H1 (cell line): ENCODE measurements around the gene ARHGAP22. TPM values are rescaled to one million over a fixed set of nuclear protein-coding genes. Genes with fewer than 3 reads are reported as not detected.
A peak's percentile ranks its signal among the peaks of the same experiment; 100 is the strongest.

ENCODE experiments used
- ATF2 ChIP-seq: IDR thresholded peaks from 2 replicates; pipeline ENCODE4 v1.6.1; 2012; ENCODE audit warnings: low read length, inconsistent platforms
- BRCA1 ChIP-seq: IDR thresholded peaks from 2 replicates; pipeline ENCODE4 v1.6.1; 2012; ENCODE audit warnings: low read depth, low read length, improper control_type of control experiment
- E2F6 ChIP-seq: IDR thresholded peaks from 2 replicates; pipeline ENCODE4 v1.6.1; 2012; ENCODE audit warnings: inconsistent platforms
- EP300 ChIP-seq, 2 experiments: IDR thresholded peaks; 1 replicate in 1 of 2; 2 replicates in 1 of 2; pipeline ENCODE4 v1.6.1; 2011 to 2012; ENCODE audit warnings: low read depth in 2 of 2, low read length in 2 of 2, mild to moderate bottlenecking in 2 of 2, borderline replicate concordance in 1 of 2, inconsistent platforms in 1 of 2, moderate library complexity in 1 of 2
- EZH2 ChIP-seq: fragments of 200-600 bp; sonication (generic); IDR thresholded peaks from 2 replicates; pipeline ENCODE4 v1.7.1; 2012; ENCODE audit warnings: low read depth, mild to moderate bottlenecking, moderate library complexity, low read length, inconsistent platforms; ENCODE audit not compliant: severe bottlenecking
- GABPA ChIP-seq: IDR thresholded peaks from 2 replicates; pipeline ENCODE4 v1.6.1; 2011; ENCODE audit warnings: mild to moderate bottlenecking, low read length, moderate library complexity, borderline replicate concordance; ENCODE audit not compliant: insufficient read depth
- JUN ChIP-seq: IDR thresholded peaks from 2 replicates; pipeline ENCODE4 v1.6.1; 2011; ENCODE audit warnings: low read depth, mild to moderate bottlenecking, improper control_type of control experiment, low read length
- JUND ChIP-seq: IDR thresholded peaks from 2 replicates; pipeline ENCODE4 v1.6.1; 2011; ENCODE audit warnings: mild to moderate bottlenecking, improper control_type of control experiment, low read length
- MAFK ChIP-seq: IDR thresholded peaks from 2 replicates; pipeline ENCODE4 v1.6.1; 2012; ENCODE audit warnings: low read depth, mild to moderate bottlenecking, improper control_type of control experiment, low read length
- MAX ChIP-seq: IDR thresholded peaks from 2 replicates; pipeline ENCODE4 v1.6.1; 2012; ENCODE audit warnings: inconsistent platforms
- POU5F1 ChIP-seq: IDR thresholded peaks from 2 replicates; pipeline ENCODE4 v1.6.1; 2011; ENCODE audit warnings: low read depth, mild to moderate bottlenecking, low read length, moderate library complexity
- RAD21 ChIP-seq, 2 experiments: IDR thresholded peaks in 1 of 2; conservative IDR thresholded peaks in 1 of 2; 2 replicates each; pipeline ENCODE4 v1.6.1; 2011; ENCODE audit warnings: low read depth in 2 of 2, low read length in 2 of 2, improper control_type of control experiment in 1 of 2, inconsistent platforms in 1 of 2, mild to moderate bottlenecking in 1 of 2, moderate library complexity in 1 of 2
- SP4 ChIP-seq: IDR thresholded peaks from 2 replicates; pipeline ENCODE4 v1.6.1; 2012; ENCODE audit warnings: low read length, inconsistent platforms
- TBP ChIP-seq: IDR thresholded peaks from 2 replicates; pipeline ENCODE4 v1.6.1; 2011; ENCODE audit warnings: low read depth, low read length, improper control_type of control experiment
- USF2 ChIP-seq: IDR thresholded peaks from 2 replicates; pipeline ENCODE4 v1.6.1; 2011; ENCODE audit warnings: low read length, improper control_type of control experiment
- polyA plus RNA-seq, 7 experiments: library from polyadenylated mRNA; depleted of rRNA in 3 of 7; stranded (reverse) in 5 of 7; unstranded in 2 of 7; fragments of >200 nt in 5 of 7; fragments of 200-250 nt in 2 of 7; gene quantifications; 1 replicate in 5 of 7; 2 replicates in 1 of 7; 4 replicates in 1 of 7; pipeline versions ENCODE4 v1.2.1 to v1.2.3, GENCODE V29; 2011 to 2013; ENCODE audit warnings: missing spikeins in 2 of 7, mixed read lengths in 2 of 7
- total RNA-seq: library from RNA; stranded (reverse); fragmentation: NEBNext Ultra II Directional; extraction: Animal tissue kit (Norgen Biotek cat#: 25700); gene quantifications from 2 replicates; pipeline ENCODE4 v1.2.1, GENCODE V29; 2021

The ARHGAP22 gene
- total and polyA plus RNA-seq, 2 of the 8 experiments (the other 6 are each of a cell fraction or from before 2014, with no cell fraction given): 3.6 to 11.2 TPM

- TF ChIP-seq TBP: no peak
- no peak for TF ChIP-seq ATF2
- no peak for TF ChIP-seq EZH2
- TF ChIP-seq USF2: peak; percentile 40; the same call in 1 of the 2 replicates
- TF ChIP-seq MAX: peak; percentile 53; the same call in 1 of the 2 replicates
- TF ChIP-seq E2F6: peak; percentile 82
- TF ChIP-seq BRCA1: no peak
- TF ChIP-seq GABPA: no peak
- no peak for TF ChIP-seq JUN
- no peak for TF ChIP-seq MAFK
- TF ChIP-seq JUND: no peak
- no peak for TF ChIP-seq POU5F1
- TF ChIP-seq EP300 (IDR thresholded peaks at IDR 0.05; ENCODE audit: borderline replicate concordance in 1 of 2, low read depth in 2 of 2, low read length in 2 of 2): no peak
- TF ChIP-seq RAD21 (IDR thresholded peaks at IDR 0.05 in 1 of 2, conservative IDR thresholded peaks at IDR 0.05 in 1 of 2; ENCODE audit: low read depth in 2 of 2, low read length in 2 of 2): peak; percentile 8 to 36; a peak in 2 of 4 replicates
- no peak for TF ChIP-seq SP4
Observed at GRCh38 chr10:48535416-48536155, 69.3 kb downstream of the ARHGAP22 start (continued).
